GM19395 (cell line): ENCODE data around the gene PREB.
"Not testable (repeated sequence)": the region's sequence is repeated elsewhere in the genome, so short reads cannot be mapped to it uniquely, and the experiment has no call there.

Source experiments
- ATAC-seq: cut with Tn5 transposase; IDR thresholded peaks from one replicate; pipeline ENCODE4 v1.9.1; 2021; ENCODE audit warnings: mild to moderate bottlenecking, moderate library complexity; ENCODE audit not compliant: unreplicated experiment

PREB gene

DNA sequence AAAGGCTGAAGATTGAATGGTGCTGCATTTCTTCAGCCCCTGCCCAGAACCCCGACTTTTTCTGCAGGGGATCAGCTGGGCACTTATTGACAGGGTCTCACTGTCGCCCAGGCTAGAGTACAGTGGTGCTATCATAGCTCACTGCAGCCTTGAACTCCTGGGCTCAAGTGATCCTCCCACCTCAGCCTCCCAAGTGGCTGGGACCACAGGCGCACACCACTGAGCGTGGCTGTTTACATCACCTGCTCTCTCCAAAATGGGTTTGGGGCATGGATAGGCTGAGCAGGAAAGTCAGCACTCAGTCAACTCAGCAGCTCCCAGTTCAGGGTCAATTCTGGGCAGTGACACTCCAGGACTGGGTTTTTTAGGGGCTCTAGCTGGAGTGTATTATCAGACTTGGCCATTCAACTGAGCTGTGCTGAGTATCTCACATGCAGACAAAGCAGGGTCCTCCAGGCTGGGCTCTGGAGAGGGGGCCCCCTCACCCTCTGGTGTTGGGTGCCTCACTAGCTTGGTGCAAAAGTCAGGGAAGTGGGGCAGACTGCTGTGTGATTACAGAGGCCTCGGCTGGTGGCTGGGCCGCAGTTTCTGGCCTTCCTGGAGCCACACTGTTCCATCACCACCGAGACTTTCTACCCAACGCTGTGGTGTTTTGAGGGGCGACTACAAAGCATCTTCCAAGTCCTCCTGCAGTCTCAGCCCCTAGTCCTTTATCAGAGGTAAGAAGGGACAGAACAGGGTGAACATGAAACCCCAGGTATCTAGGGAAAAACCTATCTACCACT is 6.4 kb downstream of the PREB start:
- no peak for ATAC-seq

- no peak for ATAC-seq
Measured at GRCh38 chr2:27126252-27126710, 8.2 kb downstream of the PREB start.

DNA sequence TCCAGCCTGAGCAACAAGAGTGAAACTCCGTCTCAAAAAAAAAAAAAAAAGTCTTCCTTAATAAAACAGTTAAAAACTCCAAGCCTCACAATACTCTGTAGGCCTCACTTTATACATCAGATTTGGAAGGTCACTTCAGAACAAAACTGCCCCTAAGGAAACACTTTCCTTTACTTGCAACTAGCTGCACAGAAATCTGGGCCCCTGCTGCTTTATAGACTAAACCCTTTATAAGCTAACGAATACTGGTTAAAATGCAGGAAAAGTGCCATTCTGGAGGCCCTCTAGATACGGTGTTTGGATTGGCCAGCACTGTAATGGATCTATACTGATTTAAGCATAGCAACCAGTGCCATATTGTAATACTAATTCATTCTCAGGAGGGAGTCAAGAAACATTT is 9.3 kb downstream of the PREB start:
- no peak for ATAC-seq

DNA sequence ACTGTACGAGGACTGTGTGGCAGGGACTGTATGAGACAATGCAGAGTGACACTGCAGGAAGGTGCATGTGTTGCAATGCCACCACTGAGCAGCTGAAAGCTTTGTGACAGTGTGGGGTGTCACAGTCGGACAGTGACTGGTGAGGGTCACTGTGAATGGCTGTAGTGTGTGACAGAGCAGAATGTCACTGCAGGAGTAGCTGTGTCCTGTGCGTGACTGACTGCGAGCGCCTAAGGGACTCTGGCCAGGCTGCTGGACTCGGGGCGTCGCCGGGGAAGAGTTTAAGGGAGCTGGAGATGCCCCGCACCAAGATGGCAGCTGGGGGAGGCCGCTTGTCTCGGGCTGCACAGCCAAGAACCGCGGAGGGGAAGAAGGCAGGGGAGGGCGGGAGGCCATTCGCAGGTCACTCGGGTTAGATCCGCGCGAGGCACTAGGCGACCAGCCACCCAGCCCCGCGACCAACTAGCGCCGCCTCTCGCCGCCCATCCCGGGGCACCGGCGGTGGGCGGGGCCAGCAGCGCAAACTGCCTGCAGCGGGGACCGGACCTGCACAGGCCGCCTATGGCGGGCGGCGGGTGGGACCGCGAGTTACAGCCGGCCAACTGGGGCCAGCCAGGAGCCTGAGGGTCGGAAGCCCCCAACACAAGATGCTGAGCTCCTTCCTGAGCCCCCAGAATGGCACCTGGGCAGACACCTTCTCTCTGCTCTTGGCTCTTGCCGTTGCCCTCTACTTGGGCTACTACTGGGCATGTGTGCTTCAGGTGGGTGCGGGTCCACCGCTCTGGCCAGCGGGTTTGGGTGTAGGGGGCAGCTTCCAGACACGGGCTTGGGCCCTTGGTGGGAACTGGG is 10.9 kb downstream of the PREB start, which contains the start of gene ABHD1:
ABHD1 (plus strand) TSS at position 514 of the 849 bp plus-strand sequence; CDS start at position 648, 134 bp downstream.
- ATAC-seq: no peak

GRCh38 chr2:27122791-27123190 is 11.6 kb downstream of the PREB start:
- ATAC-seq: no peak

DNA sequence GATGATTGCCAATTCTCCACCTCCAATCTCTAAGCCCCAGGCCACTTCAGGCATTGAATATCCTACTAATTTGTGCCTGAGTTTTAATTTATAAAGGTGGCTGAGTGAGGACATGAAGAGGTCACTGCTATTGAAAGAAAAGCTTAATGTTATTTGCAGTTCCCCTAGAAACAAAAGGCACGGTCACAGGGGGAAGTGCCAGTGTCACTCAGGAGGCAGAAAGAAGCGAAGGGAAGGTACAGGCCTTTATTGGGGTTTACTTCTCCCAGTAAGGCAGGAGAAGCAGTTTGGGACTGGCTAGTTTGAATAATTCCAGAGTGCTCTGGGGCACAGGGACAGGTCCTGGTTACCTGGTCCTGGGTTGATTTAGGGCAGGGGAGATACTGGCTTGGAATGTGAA is 12.5 kb downstream of the PREB start:
- ATAC-seq: no peak

DNA sequence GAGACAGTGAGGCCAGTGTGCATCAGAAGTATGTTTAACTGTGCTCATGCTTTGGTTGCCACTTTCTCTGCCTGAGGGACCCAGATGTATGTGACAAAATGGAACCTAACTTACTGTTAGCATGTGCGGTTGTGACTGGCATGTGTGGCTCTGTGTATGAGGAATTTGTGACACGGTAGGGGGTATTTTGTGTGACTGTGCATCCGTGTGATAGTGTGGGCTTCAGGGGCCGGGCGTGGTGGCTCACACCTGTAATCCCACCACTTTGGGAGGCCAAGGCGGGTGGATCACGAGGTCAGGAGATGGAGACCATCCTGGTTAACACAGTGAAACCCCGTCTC is 15.1 kb downstream of the PREB start:
- not testable (repeated sequence) for ATAC-seq

- no peak for ATAC-seq
Measured at GRCh38 chr2:27118525-27119329, 15.7 kb downstream of the PREB start, which contains the start of gene CGREF1. TSS of gene CGREF1 (minus strand) at chr2:27119128. CDS start at chr2:27104366, 14,762 bp downstream.

GRCh38 chr2:27117995-27118524 is 16.4 kb downstream of the PREB start:
- ATAC-seq: no peak

DNA sequence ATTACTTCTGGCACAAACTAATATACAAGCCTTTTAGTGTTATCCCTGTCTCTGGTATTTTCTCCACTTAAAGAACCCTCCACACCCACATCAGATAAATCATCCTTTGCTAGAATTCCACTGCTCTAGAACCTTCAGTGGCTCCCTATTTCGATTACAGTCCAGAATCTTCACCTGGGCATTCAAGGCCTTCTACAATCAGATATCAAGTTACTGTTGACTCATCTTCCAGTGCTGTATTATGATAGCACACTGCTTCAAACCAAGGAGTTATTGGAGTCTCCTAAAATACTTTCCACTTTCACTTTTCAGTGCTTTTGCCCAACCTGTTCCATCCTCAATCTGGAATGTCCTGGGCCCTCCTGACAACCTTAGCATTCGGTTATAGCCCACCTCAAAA is 18.9 kb downstream of the PREB start:
- no peak for ATAC-seq

GRCh38 chr2:27111392-27112078 is 22.9 kb downstream of the PREB start:
- ATAC-seq: not testable (repeated sequence)

DNA sequence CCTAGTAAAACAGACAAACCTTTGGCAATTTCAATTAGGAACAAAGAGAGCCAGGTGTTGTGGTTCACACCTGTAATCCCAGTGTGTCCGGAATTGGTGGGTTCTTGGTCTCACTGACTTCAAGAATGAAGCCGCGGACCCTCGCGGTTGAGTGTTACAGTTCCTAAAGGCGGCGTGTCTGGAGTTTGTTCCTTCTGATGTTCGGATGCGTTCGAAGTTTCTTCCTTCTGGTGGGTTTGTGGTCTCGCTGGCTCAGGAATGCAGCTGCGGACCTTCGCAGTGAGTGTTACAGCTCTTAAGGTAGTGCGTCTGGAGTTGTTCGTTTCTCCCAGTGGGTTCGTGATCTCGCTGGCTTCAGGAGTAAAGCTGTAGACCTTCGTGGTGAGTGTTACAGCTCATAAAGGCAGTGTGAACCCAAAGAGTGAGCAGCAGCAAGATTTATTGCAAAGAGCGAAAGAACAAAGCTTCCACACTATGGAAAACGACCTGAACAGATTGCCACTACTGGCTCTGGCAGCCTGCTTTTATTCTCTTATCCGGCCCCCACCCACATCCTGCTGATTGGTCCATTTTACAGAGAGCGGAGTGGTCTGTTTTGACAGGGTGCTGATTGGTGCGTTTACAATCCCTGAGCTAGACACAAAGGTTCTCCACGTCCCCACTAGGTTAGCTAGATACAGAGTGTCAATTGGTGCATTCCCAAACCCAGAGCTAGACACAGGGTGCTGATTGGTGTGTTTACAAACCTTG is 23.7 kb downstream of the PREB start:
- ATAC-seq: not testable (repeated sequence)

DNA sequence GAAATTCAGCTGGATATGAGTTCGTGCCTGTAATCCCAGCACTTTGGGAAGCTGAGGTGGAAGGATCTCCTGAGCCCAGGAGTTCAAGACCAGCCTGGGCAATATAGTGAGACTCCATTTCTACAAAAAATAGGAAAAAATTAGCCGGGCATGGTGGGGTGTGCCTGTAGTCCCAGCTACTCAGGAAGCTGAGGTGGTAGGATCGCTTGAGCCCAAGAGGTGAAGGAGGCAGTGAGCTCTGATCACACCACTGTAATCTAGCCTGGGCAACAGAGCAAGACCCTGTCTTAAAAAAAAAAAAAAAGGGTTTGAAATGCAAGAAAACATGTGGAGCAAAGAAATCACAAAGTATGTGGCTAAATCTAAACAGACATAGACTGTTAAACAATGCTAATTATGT is 25.4 kb downstream of the PREB start:
- no peak for ATAC-seq

DNA sequence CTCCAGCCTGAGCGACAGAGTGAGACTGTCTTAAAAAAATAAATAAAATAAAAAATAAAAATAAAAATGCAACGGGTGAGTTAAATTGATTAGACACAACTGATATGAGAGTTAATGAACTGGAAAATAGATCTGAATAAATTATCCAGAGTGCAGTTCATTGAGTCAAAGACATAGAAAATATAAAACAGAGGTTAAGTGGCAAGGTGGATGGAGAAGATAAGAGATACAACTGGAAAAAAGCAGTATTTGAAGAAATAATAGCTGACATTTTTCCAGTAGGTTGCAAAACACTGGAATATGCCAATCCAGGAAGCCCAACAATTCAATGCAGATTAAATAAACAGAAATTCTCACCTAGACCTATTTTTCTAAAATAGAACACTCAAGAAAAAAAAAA is 26.2 kb downstream of the PREB start:
- no peak for ATAC-seq

DNA sequence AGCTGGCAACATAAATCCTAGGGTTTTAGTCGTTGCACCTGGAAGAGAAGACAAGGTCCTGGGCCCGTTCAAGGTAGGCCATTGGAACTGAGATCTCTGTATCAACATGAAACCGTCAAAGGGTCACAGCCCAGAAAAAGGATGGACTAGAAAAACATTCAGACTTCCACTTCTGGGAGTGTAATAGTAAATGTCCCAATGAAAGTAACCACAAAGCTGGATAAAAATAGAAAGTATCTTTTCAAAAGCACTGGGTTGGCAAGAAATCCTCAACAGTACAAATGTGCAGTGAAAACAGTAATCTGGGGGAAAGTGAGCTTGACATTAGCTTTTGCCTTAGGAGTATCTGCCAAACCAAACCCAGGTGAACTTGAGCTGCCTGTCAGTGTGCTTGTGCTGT is 28.5 kb downstream of the PREB start:
- no peak for ATAC-seq

DNA sequence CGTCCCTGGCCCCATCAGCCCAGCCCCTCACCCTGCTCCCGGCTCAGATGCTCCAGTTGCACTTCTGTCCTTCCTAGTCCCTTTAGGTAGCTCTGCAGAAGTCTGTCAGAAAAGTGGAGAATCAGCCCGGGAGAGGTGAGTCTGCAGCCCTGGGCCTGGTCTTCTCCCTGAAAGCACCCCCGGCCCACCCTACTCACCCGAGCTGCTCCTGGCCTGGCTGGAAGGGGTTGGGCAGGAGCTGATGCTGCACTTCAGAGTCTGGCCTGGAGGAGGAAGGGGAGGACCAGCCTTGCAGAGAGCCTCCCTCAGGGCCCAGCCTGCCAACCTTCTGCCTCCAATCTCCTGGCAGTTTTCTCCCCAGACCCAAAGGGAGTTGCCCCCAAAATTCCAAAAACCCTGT is 32.1 kb downstream of the PREB start:
- ATAC-seq: no peak

- ATAC-seq: no peak
Measured at GRCh38 chr2:27100036-27100435, 34.4 kb downstream of the PREB start.

DNA sequence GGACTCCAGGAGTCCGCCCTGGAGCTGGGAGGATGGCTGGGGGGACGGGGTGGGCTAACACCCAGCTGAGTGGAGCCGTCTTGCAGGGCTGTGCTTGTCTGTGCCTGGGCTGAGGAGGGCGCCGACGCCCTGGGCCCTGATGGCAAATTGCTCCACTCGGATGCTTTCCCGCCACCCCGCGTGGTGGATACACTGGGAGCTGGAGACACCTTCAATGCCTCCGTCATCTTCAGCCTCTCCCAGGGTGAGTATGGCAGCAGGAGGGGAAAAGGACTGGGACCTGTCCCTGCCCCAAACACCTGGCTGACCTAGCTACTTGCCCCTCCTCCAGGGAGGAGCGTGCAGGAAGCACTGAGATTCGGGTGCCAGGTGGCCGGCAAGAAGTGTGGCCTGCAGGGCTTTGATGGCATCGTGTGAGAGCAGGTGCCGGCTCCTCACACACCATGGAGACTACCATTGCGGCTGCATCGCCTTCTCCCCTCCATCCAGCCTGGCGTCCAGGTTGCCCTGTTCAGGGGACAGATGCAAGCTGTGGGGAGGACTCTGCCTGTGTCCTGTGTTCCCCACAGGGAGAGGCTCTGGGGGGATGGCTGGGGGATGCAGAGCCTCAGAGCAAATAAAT is 35.0 kb downstream of the PREB start:
- no peak for ATAC-seq

- ATAC-seq: no peak
Measured at GRCh38 chr2:27097341-27097740, 37.1 kb downstream of the PREB start.
